GM18511 (cell line): ENCODE data around the gene ELF4.

Source experiments
- ATAC-seq: cut with Tn5 transposase; IDR thresholded peaks from one replicate; pipeline ENCODE4 v1.9.1; 2021; ENCODE audit warnings: mild to moderate bottlenecking, moderate library complexity; ENCODE audit not compliant: unreplicated experiment

Gene ELF4

DNA sequence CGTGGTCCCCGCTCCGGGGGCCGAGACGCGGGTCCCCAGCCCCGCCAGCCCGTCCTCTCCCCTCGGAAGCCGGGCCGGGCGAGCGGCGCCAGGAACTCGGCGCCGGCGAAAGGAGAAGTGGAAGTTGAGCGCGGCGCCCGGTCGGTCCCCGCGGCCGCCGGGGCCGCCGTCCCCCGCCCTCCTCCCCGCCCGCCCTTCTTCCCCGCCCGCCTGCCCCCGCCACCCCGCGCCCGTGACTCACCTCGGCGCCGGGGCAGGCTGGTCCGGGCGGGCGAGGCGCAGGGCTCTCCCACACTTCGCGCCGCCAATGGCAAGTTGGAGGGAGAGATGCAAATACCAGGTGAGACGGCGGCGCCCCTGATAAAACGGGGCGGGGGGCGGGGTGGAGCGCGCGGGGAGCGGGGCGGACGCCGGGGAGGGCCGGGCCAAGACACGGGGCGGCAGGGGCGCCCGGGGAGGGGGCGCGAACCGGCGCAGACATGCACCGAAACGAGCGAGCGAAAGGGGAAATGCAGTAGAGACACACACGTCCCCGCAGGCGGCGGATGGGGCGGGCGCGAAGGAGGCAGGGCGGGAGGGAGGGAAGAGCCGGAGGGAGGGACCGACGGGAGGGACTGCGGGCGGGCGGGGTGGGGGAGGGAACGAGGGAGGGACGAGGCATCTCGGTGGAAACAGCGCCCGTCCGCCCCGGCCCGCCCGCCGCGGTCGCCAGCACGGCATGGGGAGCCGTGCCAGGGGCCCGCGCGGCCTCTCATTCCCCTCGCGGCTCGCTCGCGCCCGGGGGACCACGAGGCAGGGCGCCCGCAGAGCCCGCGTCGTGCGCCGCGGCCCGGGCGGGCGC, at the start of gene ELF4:
Gene ELF4 (minus strand): TSS at position 119 of the 841 bp plus-strand sequence. CDS start 29,167 bp downstream, outside the sequence.
- ATAC-seq = peak; percentile 41

- no peak for ATAC-seq
Measured at GRCh38 chrX:130159776-130160175, 49.5 kb upstream of the ELF4 start.

DNA sequence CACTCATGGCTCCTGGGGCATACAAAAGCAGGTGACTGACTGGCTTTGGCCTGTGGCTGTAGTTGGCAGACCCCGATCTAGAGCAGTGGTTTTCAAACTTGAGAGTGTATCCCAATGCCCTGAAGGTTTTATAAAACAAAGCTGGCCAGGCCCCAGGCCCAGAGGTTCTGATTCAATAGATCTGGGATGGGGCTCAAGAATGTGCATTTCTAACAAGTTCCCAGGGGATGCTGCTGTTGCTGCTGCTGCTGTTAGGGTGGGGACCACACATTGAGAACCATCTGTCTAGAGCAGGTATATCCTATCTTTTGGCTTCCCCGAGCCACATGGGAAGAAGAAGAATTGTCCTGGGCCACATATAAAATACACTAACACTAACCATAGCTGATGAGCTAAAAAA, 48.0 kb upstream of the ELF4 start:
- ATAC-seq = no peak

DNA sequence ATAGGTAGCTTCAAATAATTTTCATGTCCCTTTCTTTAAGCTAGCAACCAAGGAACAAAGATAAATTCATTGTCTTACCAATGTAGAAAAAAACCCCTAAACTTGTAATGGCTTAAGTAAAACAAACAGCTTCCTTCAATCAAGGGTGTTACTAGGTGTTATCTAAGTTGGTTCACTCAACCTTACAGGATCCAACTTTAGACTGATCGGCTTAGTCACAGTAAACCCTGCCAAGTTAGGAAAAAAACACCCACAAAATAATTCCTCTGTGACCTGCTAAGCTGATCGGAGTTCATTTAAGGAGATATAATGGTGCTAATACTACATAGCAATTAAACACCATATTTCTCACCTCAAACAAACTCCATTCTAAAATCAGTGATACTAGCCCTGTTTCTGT, 45.3 kb upstream of the ELF4 start:
- no peak for ATAC-seq

- ATAC-seq = no peak
Measured at GRCh38 chrX:130147631-130148030, 37.3 kb upstream of the ELF4 start.

- no peak for ATAC-seq
Measured at GRCh38 chrX:130145123-130145522, 34.8 kb upstream of the ELF4 start.

DNA sequence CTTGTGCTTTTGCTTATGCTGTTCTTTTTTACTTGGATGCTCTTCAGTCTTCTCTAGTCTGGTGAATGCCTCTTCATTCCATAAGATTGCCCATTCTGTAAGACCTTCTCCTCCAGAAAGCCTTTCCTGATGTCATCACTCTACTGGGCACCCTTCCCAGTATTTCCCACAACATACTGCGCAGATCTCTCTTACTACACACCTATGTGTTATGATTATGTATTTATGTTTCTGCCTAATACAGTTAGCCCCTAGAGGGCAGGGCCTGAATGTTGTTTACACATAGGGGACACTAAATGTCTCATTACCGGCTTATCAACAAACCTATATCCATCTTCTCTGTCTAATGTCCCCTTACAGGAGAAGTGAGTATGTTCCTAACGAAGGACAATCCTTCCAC, 34.2 kb upstream of the ELF4 start:
- no peak for ATAC-seq

DNA sequence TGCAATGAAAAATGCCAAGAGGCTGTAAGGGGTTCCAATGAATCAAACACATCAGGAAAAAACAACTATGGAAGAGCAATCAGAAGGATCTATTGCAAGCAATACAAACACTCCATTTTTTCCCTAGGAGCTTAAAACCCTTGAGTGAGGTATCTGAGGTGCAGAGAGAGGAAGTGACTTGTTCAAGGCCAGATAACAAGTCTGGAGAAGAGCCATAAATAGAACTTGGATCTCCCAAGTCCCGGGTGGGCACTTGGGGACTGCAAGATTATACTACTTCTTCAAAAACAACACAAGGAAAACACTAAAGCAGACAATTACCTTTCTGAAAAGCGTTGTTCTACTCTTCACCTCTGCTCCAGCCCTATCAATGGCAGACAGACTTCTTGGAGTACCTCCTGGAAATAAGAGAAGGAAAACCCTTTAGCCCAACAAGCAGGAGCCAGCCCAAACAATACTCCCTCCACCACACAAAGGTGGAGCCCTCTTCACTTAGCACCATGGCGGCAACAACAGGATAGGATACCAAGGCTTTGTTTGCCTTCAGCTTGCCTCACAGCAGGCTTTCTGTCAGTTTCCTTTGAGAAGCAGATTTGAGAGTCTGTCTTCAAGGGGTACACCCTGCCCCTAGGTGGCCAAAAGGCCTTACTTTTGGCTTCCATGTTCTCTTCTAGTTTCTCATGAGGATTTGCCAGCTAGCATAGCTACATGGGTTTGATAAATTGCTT, 29.3 kb upstream of the ELF4 start:
- ATAC-seq = no peak

- ATAC-seq = no peak
Measured at GRCh38 chrX:130136961-130137360, 26.7 kb upstream of the ELF4 start.

DNA sequence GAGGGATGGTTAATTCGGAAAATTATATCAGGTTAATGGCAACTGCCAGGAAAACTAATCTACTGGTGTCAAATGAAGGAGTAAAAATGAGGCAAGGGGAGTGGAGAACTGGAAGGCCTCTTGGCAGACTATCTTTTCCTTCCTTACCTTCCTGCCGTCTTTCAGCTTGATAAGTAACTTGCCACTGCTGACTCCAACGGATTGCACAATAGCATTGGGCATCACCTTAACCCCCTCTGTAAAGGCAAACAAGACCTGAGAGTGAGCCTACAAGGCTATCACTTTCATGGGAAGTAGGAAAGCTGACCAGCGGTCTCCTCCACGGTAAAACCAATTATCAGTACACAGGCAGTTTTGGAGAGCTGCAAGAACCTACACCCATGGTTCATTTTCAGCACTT, 26.2 kb upstream of the ELF4 start:
- no peak for ATAC-seq

- ATAC-seq = no peak
Measured at GRCh38 chrX:130130990-130131389, 20.7 kb upstream of the ELF4 start.

- ATAC-seq = no peak
Measured at GRCh38 chrX:130125091-130125874, 15.0 kb upstream of the ELF4 start.

- ATAC-seq = no peak
Measured at GRCh38 chrX:130124577-130124976, 14.3 kb upstream of the ELF4 start.

GRCh38 chrX:130121505-130121800, 11.2 kb upstream of the ELF4 start:
- no peak for ATAC-seq

GRCh38 chrX:130120746-130121504, 10.6 kb upstream of the ELF4 start:
- ATAC-seq = peak; percentile 74

GRCh38 chrX:130120321-130120731, 10.0 kb upstream of the ELF4 start:
- peak; percentile 45 for ATAC-seq

DNA sequence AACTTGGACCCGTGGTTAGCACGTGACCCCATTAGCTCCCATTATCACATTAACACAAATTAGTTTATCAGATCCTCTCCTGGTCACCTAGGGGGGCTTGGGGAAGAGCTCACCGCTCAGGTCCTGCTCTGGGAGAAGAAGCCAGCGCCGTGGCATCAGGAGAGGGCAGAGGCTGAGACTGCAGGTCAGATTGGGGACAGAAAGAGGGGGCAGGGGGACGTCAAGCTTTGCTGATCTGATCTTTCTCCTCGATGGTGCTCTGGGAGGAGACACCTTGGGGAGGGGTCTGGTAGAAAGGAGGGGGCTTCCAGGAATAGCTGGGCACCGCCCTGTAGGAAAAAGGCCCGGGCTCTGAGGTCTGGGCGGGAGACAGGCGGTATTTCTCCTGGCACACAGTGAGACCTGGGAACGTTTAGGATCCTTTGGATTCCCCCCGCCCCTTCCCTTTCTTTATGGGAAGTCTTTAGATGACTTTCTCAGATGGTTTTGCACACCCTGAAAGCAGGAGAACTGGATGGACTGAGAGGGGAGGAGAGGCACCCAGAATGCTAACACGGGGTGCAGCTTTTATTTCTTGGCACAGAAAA, 9.1 kb upstream of the ELF4 start:
- no peak for ATAC-seq

DNA sequence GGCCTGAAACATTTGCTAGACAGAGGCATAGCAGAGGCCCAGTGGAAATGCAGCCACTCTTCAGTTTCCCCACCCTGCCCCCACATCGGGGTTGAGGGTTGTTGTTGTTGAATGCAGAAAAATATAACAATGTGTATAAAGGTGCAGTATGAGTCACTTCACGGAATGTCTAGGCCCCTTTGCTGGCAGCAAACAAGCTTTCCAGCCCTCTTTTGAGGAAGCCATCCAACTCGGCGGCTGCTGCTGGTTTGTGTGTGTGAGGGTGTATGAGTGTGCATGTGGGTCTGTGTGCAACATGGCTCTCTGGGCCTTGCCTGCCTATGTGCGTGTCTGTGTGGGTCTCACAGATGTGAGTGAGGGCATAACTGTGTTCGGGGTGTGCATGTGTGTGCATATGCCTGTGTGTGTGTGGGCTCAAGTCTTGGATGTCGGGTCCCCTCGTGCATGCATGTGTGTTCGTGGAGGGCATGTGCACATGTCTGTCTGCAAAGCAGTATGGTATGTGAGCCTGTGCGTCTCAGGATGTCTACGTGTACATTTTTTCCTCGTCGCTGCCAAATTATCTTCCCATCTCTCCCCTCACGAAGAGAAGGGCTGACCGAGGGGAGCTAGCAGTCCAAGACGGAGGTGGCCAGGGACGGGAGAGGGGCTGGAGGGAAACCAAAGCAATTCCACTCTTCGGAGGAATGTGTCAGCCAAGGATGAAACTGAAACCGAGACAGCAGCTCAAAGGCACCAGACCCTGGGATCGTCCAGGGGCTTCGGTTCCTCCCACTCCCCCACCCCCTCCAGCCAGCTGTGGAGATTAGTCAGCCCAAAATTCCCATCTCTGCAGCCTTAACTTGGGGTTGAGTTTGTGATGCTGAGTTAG, 8.4 kb upstream of the ELF4 start:
- no peak for ATAC-seq

- no peak for ATAC-seq
Measured at GRCh38 chrX:130117166-130117565, 6.9 kb upstream of the ELF4 start.
